Osteoblast (primary cell): ENCODE data around the gene GOLIM4. TPM values are rescaled to one million over a fixed set of nuclear protein-coding genes. Genes with fewer than 3 reads are reported as not detected.
"Not testable (repeated sequence)": the region's sequence is repeated elsewhere in the genome, so short reads cannot be mapped to it uniquely, and the experiment has no call there.

Source experiments
- DNase-seq: peaks from one replicate; pipeline ENCODE4 v3.0.0; 2011; ENCODE audit warnings: low spot score, mixed read lengths; ENCODE audit not compliant: insufficient read length; ENCODE audit errors: missing footprints
- H2AFZ ChIP-seq: 2 replicates; pipeline ENCODE4 v1.6.0; 2011; ENCODE audit warnings: mild to moderate bottlenecking, low read length
- H3K27ac ChIP-seq: 2 replicates; pipeline ENCODE4 v1.5.1; 2011; ENCODE audit warnings: mild to moderate bottlenecking, low read depth, low read length, moderate library complexity
- H3K27me3 ChIP-seq: 2 replicates; pipeline ENCODE4 v1.6.0; 2012; ENCODE audit warnings: mild to moderate bottlenecking, control low read depth, inconsistent platforms, low read length, moderate library complexity; ENCODE audit not compliant: insufficient read depth
- H3K36me3 ChIP-seq: 2 replicates; pipeline ENCODE4 v1.5.1; 2011; ENCODE audit warnings: mild to moderate bottlenecking, low read length, control low read depth, moderate library complexity; ENCODE audit not compliant: insufficient read depth
- H3K4me1 ChIP-seq: 2 replicates; pipeline ENCODE4 v1.5.1; 2011; ENCODE audit warnings: mild to moderate bottlenecking, low read length, control low read depth, moderate library complexity; ENCODE audit not compliant: insufficient read depth
- H3K4me2 ChIP-seq: 2 replicates; pipeline ENCODE4 v1.6.0; 2011; ENCODE audit warnings: mild to moderate bottlenecking, low read length; ENCODE audit not compliant: insufficient read depth
- H3K4me3 ChIP-seq: fragments of 200-600 bp; sonication (generic); 3 replicates; pipeline ENCODE4 v1.5.1; 2012; ENCODE audit warnings: mild to moderate bottlenecking, low read length, inconsistent platforms; ENCODE audit not compliant: insufficient read depth
- H3K79me2 ChIP-seq: 2 replicates; pipeline ENCODE4 v1.6.0; 2012; ENCODE audit warnings: mild to moderate bottlenecking, low read length, control low read depth, inconsistent platforms; ENCODE audit not compliant: insufficient read depth
- H3K9me3 ChIP-seq: 2 replicates; pipeline ENCODE4 v1.5.1; 2011; ENCODE audit warnings: low read depth, low read length, control low read depth
- H4K20me1 ChIP-seq: 2 replicates; pipeline ENCODE4 v1.6.0; 2012; ENCODE audit warnings: mild to moderate bottlenecking, low read length, control low read depth; ENCODE audit not compliant: insufficient read depth
- CTCF ChIP-seq: IDR thresholded peaks from 2 replicates; pipeline ENCODE4 v1.5.1; 2011; ENCODE audit warnings: mild to moderate bottlenecking, low read depth, low read length, moderate library complexity; ENCODE audit errors: extremely low read depth
- total RNA-seq: library from RNA; depleted of rRNA; stranded (reverse); fragments of >200 nt; gene quantifications from 2 replicates; pipeline ENCODE4 v1.2.3, GENCODE V29; 2012

Gene GOLIM4
- total RNA-seq, 1 donor = 44.5 TPM

DNA sequence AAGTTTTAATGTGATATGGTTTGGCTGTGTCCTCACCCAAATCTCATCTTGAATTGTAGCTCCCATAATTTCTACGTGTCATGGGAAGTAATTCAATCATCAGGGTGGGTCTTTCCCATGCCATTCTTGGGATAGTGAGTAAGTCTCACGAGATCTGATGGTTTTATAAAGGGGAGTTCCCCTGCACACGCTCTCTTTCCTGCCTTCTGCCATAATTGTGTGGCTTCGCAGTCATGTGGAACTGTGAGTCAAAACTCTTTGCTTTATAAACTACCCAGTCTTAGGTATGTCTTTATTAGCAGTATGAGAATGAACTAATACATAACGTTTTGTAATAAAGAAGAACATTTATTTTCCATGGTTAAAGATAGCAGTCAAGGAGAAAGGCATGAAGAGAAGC lies 39.2 kb upstream of the GOLIM4 start:
- Histone ChIP-seq H3K79me2 (no peaks in the 10 kb centered on the region), H4K20me1 (no peaks in the 10 kb centered on the region), H3K27me3 (no peaks in the 10 kb centered on the region), H3K36me3 (no peaks in the 10 kb centered on the region), H2AFZ (no peak overlapping the region), H3K27ac (no peak overlapping the region), H3K9me3 (no peaks in the 10 kb centered on the region), H3K4me3 (no peak overlapping the region), H3K4me1 (no peaks in the 10 kb centered on the region), H3K4me2 (no peak overlapping the region)
- TF ChIP-seq CTCF = no peak
- no peak for DNase-seq

GRCh38 chr3:168130250-168130649 lies 34.5 kb upstream of the GOLIM4 start:
- not testable (repeated sequence) for DNase-seq, H3K4me2 ChIP-seq, H3K4me1 ChIP-seq, H3K27me3 ChIP-seq, H3K79me2 ChIP-seq, H3K27ac ChIP-seq, H4K20me1 ChIP-seq, H3K36me3 ChIP-seq, H3K9me3 ChIP-seq, H3K4me3 ChIP-seq, H2AFZ ChIP-seq

GRCh38 chr3:168128463-168128862 lies 32.7 kb upstream of the GOLIM4 start:
- H3K9me3 ChIP-seq, H3K36me3 ChIP-seq, H3K27ac ChIP-seq, H3K4me1 ChIP-seq, H3K27me3 ChIP-seq, H2AFZ ChIP-seq, DNase-seq, H4K20me1 ChIP-seq, H3K4me2 ChIP-seq, H3K79me2 ChIP-seq, H3K4me3 ChIP-seq: not testable (repeated sequence)

DNA sequence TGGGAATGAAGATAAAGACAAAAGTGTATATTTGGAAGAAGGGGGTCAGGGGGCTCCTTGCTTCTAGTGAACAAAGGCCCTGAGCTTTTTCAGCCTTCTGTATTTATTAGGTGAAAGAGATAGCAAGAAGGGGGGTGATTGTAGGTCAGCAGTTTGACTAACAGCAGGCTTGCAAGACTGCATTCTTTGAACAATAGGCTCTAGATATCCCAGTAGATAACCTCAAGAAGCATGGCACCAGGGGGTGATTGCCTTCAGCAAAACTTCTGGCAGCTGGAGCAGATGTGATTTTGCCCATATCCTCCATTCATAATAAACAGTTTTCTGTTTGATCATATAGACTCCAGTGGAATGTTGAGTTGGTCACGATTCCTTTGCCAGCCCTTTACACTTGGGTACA lies 31.7 kb upstream of the GOLIM4 start:
- no peak overlapping the region for H3K4me3 ChIP-seq
- H3K9me3 ChIP-seq = no peaks in the 10 kb centered on the region
- H3K79me2 ChIP-seq = no peaks in the 10 kb centered on the region
- no peaks in the 10 kb centered on the region for H4K20me1 ChIP-seq
- H3K36me3 ChIP-seq = no peaks in the 10 kb centered on the region
- DNase-seq = peak; percentile 13
- no peaks in the 10 kb centered on the region for H3K4me1 ChIP-seq
- H3K27ac ChIP-seq = no peak overlapping the region
- TF ChIP-seq CTCF = no peak
- H3K4me2 ChIP-seq = no peak overlapping the region
- no peak overlapping the region for H2AFZ ChIP-seq
- H3K27me3 ChIP-seq = no peaks in the 10 kb centered on the region

DNA sequence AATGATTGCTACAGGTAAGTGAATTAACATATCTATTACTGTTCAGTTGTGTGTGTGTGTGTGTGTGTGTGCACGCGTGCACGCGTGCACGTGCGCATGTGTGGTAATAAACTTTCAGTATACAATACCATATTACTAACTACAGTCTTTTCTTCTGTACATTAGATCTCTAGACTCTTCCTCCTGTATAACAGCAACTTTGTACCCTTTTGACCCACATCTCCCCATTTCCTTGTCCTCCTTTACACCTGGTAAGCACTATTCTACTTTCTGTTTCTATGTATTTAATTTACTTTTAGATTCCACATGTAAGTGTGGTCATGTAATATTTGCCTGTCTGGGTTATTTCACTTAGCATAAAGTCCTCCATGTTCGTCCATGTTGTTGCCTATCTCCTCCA lies 29.1 kb upstream of the GOLIM4 start:
- Histone ChIP-seq H3K27me3 (no peaks in the 10 kb centered on the region), H2AFZ (no peak overlapping the region), H4K20me1 (no peaks in the 10 kb centered on the region), H3K27ac (no peak overlapping the region), H3K4me3 (no peak overlapping the region), H3K36me3 (no peaks in the 10 kb centered on the region), H3K9me3 (no peaks in the 10 kb centered on the region), H3K4me1 (peaks cover 9% of the 10 kb centered on the region), H3K79me2 (no peaks in the 10 kb centered on the region), H3K4me2 (no peak overlapping the region)
- DNase-seq = no peak
- TF ChIP-seq CTCF = no peak
